Activated CD8-positive, alpha-beta memory T cell treated with anti-CD3 and anti-CD28 coated beads, Interleukin-2, amount 50 U/mL, for 1 hour (primary cell): ENCODE results near the gene ABCA1.
"Not testable (repeated sequence)": the region's sequence is repeated elsewhere in the genome, so short reads cannot be mapped to it uniquely, and the experiment has no call there.

Experiments used
- DNase-seq: peaks from one replicate; pipeline ENCODE4 v3.0.0-alpha.2; 2020; ENCODE audit errors: extremely low read depth

ABCA1 gene

DNA sequence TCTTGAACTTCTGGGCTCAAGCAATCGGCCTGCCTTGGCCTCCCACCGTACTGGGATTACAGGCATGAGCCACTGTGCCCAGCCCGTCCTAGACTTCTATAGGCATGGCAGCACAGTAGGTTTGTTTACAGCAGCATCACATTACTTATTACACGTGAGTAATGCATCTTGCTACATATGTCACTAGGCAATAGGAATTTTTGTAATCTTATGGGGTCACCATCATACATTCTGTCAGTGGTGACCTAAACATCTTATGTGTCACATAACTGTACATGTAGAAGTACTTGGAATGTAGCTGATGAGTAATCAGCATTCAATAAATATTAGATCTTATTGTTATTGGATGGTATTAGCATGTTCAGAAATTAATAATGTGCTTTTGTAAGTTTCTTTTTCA is 22.9 kb upstream of the ABCA1 start:
- no peak for DNase-seq

DNA sequence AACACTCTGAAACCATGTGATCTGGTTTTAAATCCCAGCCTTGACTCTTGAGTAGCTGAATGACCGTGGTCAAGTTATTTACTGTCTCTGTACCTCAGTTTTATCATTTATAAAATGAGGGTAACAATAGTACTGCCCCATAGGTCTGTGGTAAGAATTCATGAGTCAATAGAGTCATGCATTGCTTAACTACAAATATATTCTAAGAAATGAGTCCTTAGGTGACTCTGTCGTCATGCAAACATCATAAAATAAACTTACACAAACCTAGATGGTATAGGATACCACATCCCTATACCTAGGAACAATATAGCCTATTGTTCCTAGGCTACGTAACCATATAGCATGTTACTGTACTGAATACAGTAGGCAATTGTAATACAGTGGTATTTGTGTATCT is 20.3 kb upstream of the ABCA1 start:
- DNase-seq, result no peak

- DNase-seq, result no peak
Observed at GRCh38 chr9:104944871-104945270, 16.9 kb upstream of the ABCA1 start.

DNA sequence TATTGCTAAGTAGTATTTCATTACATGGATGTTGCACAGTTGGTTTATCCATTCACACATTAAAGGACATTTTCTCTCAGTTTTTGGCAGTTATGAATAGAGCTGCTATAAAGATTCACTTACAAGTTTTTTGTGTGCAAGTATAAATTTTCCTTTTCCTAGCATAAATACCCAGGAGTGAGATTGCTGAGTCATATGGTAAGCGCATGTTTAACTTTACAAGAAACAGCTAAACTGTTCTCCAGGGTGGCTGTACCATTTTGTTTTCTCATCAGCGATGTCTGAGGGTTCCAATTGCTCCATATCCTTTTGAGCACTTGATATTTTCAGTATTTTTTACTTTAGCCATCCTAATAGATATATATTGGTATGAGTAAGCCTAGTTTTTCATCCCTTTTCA is 16.4 kb upstream of the ABCA1 start:
- DNase-seq, result no peak

- no peak for DNase-seq
Observed at GRCh38 chr9:104941597-104941996, 13.6 kb upstream of the ABCA1 start.

GRCh38 chr9:104936291-104936690 is 8.3 kb upstream of the ABCA1 start:
- DNase-seq, result no peak

- DNase-seq, result not testable (repeated sequence)
Observed at GRCh38 chr9:104935501-104935810, 7.5 kb upstream of the ABCA1 start.

GRCh38 chr9:104934691-104935500 is 6.9 kb upstream of the ABCA1 start:
- DNase-seq, result no peak

GRCh38 chr9:104933091-104933490 is 5.1 kb upstream of the ABCA1 start:
- DNase-seq, result not testable (repeated sequence)

DNA sequence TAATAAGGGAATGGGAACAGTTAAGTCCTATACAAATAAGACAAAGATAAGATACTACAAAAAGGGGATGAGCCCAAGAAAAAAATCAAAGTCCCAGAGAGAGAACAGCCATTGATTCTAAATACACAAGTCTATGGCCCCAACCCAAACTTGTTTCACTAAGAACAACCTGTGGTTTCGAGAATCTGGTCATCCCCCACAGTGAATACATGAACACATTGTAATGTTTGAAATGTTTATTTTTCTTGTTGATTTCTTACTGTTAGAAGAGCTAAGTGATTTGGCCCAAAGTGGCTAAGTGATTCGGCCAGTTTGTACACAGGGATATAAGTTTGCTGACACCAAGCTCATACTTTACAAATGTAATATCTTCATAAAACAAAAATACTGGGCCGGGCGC is 3.3 kb upstream of the ABCA1 start:
- DNase-seq, result no peak

GRCh38 chr9:104927216-104927911 is 591 bp downstream of the ABCA1 start:
- DNase-seq, result no peak

DNA sequence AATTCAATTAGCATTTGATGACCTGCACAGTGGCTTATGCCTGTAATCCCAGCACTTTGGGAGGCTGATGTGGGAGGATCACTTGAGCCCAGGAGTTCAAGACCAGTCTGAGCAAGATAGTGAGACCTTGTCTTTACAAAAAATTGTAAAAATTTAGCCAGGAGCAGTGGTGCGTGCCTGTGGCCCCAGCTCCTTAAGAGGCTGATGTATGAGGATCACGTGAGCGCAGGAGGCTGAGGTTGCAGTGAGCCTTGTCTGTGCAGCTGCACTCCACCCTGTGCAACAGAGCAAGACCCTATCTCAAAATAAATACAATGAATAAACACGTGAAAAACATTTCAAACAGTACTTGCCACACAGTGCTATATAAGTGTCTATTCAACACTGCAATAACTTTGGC is 4.2 kb downstream of the ABCA1 start:
- DNase-seq, result no peak

DNA sequence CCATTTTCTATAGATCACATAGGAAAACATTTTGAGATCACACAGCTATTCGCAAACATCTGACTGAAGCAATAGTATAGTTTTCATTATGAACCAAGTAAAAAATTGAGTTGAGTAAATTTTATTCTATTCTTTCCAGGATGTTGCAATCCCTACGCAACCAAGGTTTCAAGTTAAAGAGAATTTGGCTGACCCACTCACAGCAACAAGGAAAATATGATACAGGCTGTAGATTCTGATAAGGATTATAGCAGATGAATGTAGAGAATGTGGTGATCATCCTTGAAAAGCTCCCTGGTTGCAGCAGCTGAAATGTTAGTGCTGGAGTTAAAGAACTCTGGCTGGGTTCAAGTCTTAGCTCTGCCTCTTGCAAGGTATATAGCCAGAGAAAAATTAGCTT is 4.7 kb downstream of the ABCA1 start:
- DNase-seq, result no peak

GRCh38 chr9:104922748-104923147 is 5.2 kb downstream of the ABCA1 start:
- not testable (repeated sequence) for DNase-seq

DNA sequence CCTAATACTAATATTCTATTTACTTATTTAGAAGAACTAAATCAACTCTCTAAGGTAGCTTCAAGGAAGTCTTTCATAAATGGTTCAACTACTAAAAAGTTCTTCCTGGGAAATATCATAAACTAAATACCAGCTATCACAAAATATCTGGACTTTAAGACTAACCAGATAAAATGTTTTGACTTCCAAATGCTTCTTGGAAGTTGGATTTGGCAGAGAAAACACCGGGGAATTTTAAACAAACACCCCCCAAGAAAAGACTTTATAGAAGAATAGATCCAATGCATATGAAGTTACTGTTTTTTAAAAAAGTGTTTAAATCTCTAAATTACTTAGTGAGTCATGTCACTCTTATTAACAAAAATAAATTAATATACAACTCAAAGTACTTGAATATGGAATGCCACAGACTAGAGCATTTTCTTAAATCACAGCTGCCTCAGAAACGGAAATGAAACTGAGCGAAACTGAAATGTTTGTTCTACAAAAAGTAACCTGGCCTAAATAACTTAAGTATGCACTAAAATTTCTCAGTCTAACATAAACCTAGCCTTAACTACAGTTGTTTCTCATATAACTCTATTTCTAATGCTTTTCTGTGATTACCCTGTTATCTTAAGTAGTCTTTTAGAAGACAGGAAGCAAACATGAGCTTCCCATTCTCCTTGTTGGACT is 6.8 kb downstream of the ABCA1 start:
- no peak for DNase-seq

DNA sequence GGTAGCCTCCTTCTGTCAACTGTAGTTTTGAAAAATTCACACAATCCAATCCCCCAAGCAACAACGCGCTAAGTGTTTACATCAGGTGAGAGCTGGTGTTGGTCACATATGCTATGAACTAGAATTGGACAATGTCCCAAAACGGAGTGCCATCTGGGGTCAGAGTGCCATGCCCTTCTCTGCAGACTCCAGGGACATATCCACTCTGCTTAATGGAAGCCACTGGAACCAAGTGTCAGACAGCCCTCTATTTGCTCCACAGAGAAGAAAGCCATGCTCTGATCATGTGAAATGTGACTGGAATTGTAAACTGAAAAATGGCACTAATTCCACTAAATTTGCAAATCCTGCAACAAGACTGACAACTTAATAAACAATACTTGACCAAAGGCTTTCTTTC is 12.2 kb downstream of the ABCA1 start:
- DNase-seq, result no peak

GRCh38 chr9:104915049-104915448 is 12.9 kb downstream of the ABCA1 start:
- no peak for DNase-seq

- no peak for DNase-seq
Observed at GRCh38 chr9:104914466-104914865, 13.5 kb downstream of the ABCA1 start.

DNA sequence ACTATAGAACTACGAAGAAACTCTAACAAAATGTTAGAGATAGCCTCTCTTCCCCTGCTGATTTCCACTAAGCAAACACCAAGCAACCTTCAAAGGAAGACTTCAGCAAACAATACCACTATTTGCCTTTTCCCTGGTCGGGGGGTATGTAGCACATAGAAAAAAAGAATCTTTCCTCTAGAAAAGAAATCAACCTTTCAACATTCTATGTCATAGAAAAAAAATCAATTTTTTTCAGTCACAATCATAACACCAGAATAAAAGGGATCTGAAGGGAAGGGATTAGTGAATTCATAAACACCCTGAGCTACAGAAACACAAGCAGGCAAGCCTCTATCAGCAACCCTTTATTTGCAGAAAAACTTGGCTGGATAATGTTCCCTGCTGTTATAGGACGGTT is 15.3 kb downstream of the ABCA1 start:
- DNase-seq, result no peak

GRCh38 chr9:104911032-104911607 is 16.8 kb downstream of the ABCA1 start:
- DNase-seq, result no peak

- no peak for DNase-seq
Observed at GRCh38 chr9:104907278-104907951, 20.5 kb downstream of the ABCA1 start.
